ENCODE measurements around the gene CDC42EP5. TPM values are rescaled to one million over a fixed set of nuclear protein-coding genes. Genes with fewer than 3 reads are reported as not detected.
"Not testable (repeated sequence)": the region's sequence is repeated elsewhere in the genome, so short reads cannot be mapped to it uniquely, and the experiment has no call there.

Gene CDC42EP5
- polyA plus RNA-seq, 1 of the 3 experiments (the other 2 are of a cell fraction): 13.5 TPM

- no peak for TF ChIP-seq RCOR1 (IDR thresholded peaks at IDR 0.05; ENCODE audit: low read length)
- TF ChIP-seq POLR2AphosphoS5 (IDR thresholded peaks at IDR 0.05; ENCODE audit: low read depth, low read length): no peak
- TF ChIP-seq TEAD4 (IDR thresholded peaks at IDR 0.05; ENCODE audit: borderline replicate concordance, insufficient read depth): no peak
- TF ChIP-seq EZH2phosphoT487 (IDR thresholded peaks at IDR 0.05; ENCODE audit: borderline replicate concordance, low read depth): no peak
These were observed 34.7 kb upstream of the CDC42EP5 start (continued) for GRCh38 chr19:54507824-54508223.

GRCh38 chr19:54507038-54507717, 34.1 kb upstream of the CDC42EP5 start:
- DNase-seq; POLR2A ChIA-PET; H3K9ac ChIP-seq; H3K79me2 ChIP-seq (ENCODE audit: insufficient read depth); H3F3A ChIP-seq (replicated peaks; ENCODE audit: insufficient read depth); H2AFZ ChIP-seq (ENCODE audit: low read depth); H4K20me1 ChIP-seq (ENCODE audit: insufficient read depth); H3K36me3 ChIP-seq (replicated peaks in 1 of 2; ENCODE audit: control insufficient read depth in 1 of 2, insufficient read depth in 2 of 2, low read length in 1 of 2); H3K4me2 ChIP-seq; H3K9me2 ChIP-seq; H3K27ac ChIP-seq (ENCODE audit: low read depth in 2 of 2, low read length in 1 of 2); CTCF ChIA-PET; H3K4me3 ChIP-seq (ENCODE audit: low read depth in 2 of 2, low read length in 1 of 2); H3K9me3 ChIP-seq; H3K4me1 ChIP-seq (ENCODE audit: control insufficient read depth in 1 of 2, insufficient read depth in 2 of 2, low read depth in 1 of 2, low read length in 1 of 2): not testable (repeated sequence)
- WGBS (ENCODE audit: low lambda C conversion rate): under 1% methylated on average over 7 of the region's 15 CpGs
- peaks cover 24% of the 10 kb centered on the region for H3K27me3 ChIP-seq (ENCODE audit: insufficient read depth)

- Histone ChIP-seq H3K36me3 (replicated peaks in 1 of 2; ENCODE audit: control insufficient read depth in 1 of 2, insufficient read depth in 2 of 2, low read length in 1 of 2) (no peaks in the 10 kb centered on the region), H3K9me3 (no peaks in the 10 kb centered on the region), H2AFZ (ENCODE audit: low read depth) (no peak overlapping the region), H3K79me2 (ENCODE audit: insufficient read depth) (no peaks in the 10 kb centered on the region), H3F3A (replicated peaks; ENCODE audit: insufficient read depth) (no peaks in the 10 kb centered on the region), H4K20me1 (ENCODE audit: insufficient read depth) (no peaks in the 10 kb centered on the region), H3K27ac (ENCODE audit: low read depth in 2 of 2, low read length in 1 of 2) (no peak overlapping the region), H3K27me3 (ENCODE audit: insufficient read depth) (peaks cover 25% of the 10 kb centered on the region; the same call in 1 of the 2 replicates), H3K4me3 (ENCODE audit: low read depth in 2 of 2, low read length in 1 of 2) (no peak overlapping the region), H3K4me2 (no peak overlapping the region), H3K9ac (no peak overlapping the region), H3K4me1 (ENCODE audit: control insufficient read depth in 1 of 2, insufficient read depth in 2 of 2, low read depth in 1 of 2, low read length in 1 of 2) (no peaks in the 10 kb centered on the region), H3K9me2 (no peaks in the 10 kb centered on the region)
- POLR2A ChIA-PET: no interaction called here
- 9% methylated on average over 10 of the region's 10 CpGs for WGBS (ENCODE audit: low lambda C conversion rate)
- CTCF ChIA-PET: interaction anchor here (0.6 kb wide), 1 partner anchor 93 kb away, joined by 3 read pairs; no protein-coding TSS in a partner anchor
- no peak for DNase-seq
- TF ChIP-seq GATA2 (CRISPR knock-in tag; IDR thresholded peaks at IDR 0.05) (no peak), USF1 (IDR thresholded peaks at IDR 0.05; ENCODE audit: borderline replicate concordance, low read depth) (no peak), SMC3 (IDR thresholded peaks at IDR 0.05; ENCODE audit: low read depth, low read length) (no peak)
These were observed 33.0 kb upstream of the CDC42EP5 start for GRCh38 chr19:54506079-54506478.

GRCh38 chr19:54505542-54505941, 32.4 kb upstream of the CDC42EP5 start:
- H3K4me1 ChIP-seq (ENCODE audit: control insufficient read depth in 1 of 2, insufficient read depth in 2 of 2, low read depth in 1 of 2, low read length in 1 of 2); H3K9me3 ChIP-seq; DNase-seq; H3K27ac ChIP-seq (ENCODE audit: low read depth in 2 of 2, low read length in 1 of 2); CTCF ChIA-PET; H3K4me3 ChIP-seq (ENCODE audit: low read depth in 2 of 2, low read length in 1 of 2); H2AFZ ChIP-seq (ENCODE audit: low read depth); POLR2A ChIA-PET; H3F3A ChIP-seq (replicated peaks; ENCODE audit: insufficient read depth); H3K9me2 ChIP-seq; H4K20me1 ChIP-seq (ENCODE audit: insufficient read depth); H3K4me2 ChIP-seq; H3K9ac ChIP-seq; H3K36me3 ChIP-seq (replicated peaks in 1 of 2; ENCODE audit: control insufficient read depth in 1 of 2, insufficient read depth in 2 of 2, low read length in 1 of 2); H3K79me2 ChIP-seq (ENCODE audit: insufficient read depth): not testable (repeated sequence)
- 16% methylated on average over 4 of the region's 4 CpGs for WGBS (ENCODE audit: low lambda C conversion rate)
- peaks cover 31% of the 10 kb centered on the region; the same call in 1 of the 2 replicates for H3K27me3 ChIP-seq (ENCODE audit: insufficient read depth)
